GM12873 (cell line): ENCODE results near the gene ZNRF1.
A peak's percentile ranks its signal among the peaks of the same experiment; 100 is the strongest.

Source experiments
- TF ChIP-seq, protein P1 (sequence below): IDR thresholded peaks from 2 replicates; pipeline ENCODE4 v1.5.1; 2012; ENCODE audit warnings: low read depth, mild to moderate bottlenecking, moderate library complexity, low read length, control low read depth; ENCODE audit not compliant: insufficient read depth; ENCODE audit errors: missing control alignments

Gene ZNRF1

DNA sequence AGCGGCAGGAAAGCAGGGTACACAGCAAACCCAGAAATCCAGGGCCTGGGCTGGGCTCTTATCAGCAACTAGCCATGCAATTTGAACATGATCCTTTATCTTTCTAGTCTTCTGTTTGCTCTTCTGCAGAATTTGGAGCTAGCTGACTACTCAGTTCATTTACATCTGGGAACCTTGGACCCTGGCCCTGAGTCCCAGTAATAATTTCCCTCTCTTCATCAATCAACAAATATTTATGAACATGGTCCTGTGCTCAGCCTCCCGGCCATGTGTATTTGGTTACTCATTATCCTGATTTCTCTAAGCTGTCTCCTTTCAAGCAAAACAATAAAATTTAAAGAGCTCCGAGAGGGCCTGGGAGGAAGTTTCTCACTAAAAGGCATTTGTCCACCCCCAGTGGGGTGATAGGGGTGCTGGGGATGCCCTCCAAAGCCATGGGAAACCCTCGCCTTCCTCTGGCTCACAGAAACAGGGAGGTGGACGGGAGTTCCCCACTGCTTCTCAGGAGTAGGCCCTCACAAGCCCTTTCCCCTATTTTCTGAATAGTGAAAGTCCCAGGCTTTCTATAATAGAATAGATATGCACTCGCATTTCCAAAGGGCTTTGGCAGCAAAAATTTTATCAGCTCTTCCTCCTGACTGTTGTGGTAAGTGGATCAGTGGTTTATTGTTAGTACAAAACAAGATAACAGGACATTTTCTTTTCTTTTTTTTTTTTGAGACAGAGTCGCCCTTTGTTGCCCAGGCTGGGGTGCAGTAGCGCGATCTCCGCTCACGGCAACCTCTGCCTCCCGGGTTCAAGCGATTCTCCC, 7.0 kb upstream of the ZNRF1 start:
- TF ChIP-seq, protein P1, sequence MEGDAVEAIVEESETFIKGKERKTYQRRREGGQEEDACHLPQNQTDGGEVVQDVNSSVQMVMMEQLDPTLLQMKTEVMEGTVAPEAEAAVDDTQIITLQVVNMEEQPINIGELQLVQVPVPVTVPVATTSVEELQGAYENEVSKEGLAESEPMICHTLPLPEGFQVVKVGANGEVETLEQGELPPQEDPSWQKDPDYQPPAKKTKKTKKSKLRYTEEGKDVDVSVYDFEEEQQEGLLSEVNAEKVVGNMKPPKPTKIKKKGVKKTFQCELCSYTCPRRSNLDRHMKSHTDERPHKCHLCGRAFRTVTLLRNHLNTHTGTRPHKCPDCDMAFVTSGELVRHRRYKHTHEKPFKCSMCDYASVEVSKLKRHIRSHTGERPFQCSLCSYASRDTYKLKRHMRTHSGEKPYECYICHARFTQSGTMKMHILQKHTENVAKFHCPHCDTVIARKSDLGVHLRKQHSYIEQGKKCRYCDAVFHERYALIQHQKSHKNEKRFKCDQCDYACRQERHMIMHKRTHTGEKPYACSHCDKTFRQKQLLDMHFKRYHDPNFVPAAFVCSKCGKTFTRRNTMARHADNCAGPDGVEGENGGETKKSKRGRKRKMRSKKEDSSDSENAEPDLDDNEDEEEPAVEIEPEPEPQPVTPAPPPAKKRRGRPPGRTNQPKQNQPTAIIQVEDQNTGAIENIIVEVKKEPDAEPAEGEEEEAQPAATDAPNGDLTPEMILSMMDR, result no peak

DNA sequence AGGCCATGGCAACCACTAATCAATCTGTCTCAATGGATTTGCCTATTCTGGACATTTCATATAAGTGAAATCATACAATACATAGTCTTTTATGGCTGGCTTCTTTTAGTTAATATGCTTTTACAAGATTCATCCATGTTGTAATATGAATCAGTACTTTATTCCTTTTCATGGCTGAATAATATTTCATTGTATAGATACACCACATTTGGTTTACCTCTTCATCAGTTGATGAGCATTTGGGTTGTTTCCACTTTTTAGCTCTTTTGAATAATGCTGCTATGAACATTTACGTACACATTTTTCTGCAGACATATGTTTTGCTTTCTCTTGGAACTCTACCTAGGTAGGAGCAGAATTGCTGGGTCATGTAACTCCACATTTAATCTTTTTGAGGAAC, 2.8 kb upstream of the ZNRF1 start:
- TF ChIP-seq, protein P1, result no peak

DNA sequence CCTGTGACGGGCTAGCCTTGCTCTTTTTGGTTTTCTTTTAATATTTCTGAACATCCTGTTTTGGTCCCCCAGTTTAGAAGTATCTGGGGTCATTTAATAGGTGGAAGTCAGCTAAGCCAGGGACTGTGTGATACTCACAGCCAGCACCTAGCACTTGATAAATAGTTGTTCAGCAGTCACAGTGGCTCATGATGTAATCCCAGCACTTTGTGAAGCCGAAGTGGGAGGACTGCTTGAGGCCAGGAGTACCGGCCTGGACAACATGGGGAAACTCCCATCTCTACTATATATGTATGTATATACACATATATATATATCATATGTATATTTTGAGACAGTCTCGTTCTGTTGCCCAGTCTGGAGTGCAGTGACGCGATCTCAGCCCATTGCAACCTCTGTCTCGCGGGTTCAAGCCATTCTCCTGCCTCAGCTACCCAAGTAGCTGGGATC, 1.8 kb upstream of the ZNRF1 start:
- TF ChIP-seq, protein P1, result no peak

DNA sequence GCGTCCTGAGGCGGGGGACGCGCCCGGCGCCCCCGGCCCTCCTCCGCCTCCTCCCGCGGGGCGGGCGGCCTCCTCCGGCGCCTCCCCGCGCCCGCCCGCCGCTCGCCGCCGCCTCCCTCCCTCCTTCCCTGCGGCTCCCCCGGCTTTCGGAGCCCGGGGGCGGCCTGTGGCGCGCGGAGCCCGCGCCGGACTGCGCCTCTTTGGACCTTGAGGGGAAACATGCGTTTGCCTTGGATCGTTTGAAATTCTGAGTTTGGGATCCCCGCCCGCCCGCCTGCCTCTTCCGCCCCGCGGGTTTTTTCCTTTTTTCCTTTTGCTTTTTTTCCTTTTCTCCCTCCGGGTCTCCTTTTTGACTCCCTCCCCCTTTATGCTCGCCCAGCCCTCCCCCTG, 390 bp downstream of the ZNRF1 start:
- TF ChIP-seq, protein P1, result no peak

DNA sequence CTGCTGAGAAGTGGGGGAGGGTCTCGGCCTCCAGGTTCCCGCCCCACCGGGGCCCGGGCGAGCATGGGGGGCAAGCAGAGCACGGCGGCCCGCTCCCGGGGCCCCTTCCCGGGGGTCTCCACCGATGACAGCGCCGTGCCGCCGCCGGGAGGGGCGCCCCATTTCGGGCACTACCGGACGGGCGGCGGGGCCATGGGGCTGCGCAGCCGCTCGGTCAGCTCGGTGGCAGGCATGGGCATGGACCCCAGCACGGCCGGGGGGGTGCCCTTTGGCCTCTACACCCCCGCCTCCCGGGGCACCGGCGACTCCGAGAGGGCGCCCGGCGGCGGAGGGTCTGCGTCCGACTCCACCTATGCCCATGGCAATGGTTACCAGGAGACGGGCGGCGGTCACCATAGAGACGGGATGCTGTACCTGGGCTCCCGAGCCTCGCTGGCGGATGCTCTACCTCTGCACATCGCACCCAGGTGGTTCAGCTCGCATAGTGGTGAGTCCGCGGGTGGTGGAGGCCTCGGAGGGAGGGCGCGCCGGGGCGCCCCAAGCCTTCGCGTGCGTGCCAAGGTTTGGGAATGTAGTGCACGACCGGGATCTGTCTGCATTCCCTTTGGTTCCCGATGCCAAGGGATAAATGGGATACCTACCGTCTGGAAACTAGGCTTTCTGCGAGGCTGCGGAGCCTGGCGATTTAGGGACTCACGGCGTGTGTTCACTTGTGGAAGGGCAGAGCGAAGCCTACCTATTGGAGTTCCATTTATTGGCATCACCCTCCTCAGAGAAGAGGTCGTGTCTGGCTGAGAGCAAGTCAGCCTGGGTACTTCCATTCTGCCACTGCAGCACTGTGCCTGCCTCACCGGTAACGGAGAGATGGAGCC, 1.0 kb downstream of the ZNRF1 start:
- TF ChIP-seq, protein P1, result peak; percentile 10

DNA sequence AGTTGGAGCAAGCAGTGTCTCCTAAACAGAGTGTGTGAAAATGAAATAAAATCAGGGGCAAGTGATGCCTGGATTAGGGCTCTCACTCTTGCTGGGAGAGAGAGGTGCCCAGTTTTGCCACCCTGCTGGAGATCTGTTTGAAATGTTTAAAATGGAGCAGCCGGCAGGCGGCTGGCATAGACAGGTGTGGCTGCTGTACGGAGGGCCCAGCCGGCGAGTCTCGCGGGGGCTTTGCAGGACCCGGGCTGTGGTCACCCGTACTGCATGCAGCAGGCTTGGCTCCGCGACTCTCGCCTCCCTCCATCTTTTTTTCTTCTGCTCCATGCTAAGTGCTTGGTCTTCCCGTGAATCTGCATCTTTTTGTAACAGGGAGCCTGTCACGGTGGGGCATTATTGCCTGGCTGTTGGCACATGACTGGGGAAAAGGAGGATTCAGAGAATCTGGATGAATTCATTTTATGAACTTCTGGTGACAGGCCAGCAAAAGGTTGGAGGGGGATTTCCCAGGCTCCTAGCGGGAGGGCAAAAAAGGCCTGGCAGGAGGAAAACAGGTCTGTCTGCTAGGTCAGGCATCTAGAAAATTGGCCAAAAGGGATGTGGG, 1.8 kb downstream of the ZNRF1 start:
- TF ChIP-seq, protein P1, result peak; percentile 10

DNA sequence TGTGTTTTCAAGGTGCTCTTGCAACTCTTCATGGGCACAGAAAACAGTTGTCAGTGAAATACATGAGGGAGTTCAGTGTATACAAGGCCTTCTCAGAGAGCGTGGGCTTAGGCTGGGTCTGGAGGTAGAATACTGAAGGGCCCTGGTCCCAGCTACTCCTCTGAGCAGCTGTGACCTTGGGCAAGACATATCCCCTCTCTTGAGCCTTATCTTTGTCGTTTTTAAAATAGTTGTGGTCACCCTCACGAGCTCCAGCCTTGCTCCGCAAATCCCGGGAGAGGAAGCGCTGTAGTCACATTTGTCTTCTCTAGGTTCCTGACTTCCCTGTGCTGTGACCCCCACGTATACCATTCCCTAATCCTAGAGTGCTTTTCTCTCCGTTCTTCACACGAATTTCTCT, 3.6 kb downstream of the ZNRF1 start:
- TF ChIP-seq, protein P1, result no peak
